ENCODE data around the gene NPLOC4.

NPLOC4 gene

GRCh38 chr17:81528384-81528650 lies 108.6 kb downstream of the NPLOC4 start:
- TF ChIP-seq, protein P1, sequence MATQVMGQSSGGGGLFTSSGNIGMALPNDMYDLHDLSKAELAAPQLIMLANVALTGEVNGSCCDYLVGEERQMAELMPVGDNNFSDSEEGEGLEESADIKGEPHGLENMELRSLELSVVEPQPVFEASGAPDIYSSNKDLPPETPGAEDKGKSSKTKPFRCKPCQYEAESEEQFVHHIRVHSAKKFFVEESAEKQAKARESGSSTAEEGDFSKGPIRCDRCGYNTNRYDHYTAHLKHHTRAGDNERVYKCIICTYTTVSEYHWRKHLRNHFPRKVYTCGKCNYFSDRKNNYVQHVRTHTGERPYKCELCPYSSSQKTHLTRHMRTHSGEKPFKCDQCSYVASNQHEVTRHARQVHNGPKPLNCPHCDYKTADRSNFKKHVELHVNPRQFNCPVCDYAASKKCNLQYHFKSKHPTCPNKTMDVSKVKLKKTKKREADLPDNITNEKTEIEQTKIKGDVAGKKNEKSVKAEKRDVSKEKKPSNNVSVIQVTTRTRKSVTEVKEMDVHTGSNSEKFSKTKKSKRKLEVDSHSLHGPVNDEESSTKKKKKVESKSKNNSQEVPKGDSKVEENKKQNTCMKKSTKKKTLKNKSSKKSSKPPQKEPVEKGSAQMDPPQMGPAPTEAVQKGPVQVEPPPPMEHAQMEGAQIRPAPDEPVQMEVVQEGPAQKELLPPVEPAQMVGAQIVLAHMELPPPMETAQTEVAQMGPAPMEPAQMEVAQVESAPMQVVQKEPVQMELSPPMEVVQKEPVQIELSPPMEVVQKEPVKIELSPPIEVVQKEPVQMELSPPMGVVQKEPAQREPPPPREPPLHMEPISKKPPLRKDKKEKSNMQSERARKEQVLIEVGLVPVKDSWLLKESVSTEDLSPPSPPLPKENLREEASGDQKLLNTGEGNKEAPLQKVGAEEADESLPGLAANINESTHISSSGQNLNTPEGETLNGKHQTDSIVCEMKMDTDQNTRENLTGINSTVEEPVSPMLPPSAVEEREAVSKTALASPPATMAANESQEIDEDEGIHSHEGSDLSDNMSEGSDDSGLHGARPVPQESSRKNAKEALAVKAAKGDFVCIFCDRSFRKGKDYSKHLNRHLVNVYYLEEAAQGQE (IDR thresholded peaks at IDR 0.05; ENCODE audit: insufficient read depth in 1 of 2, low read depth in 2 of 2, low read length in 2 of 2), result no peak
- TF ChIP-seq POLR2AphosphoS5 (IDR thresholded peaks at IDR 0.05; ENCODE audit: low read depth, low read length) (no peak), TAF1 (IDR thresholded peaks at IDR 0.05; ENCODE audit: borderline replicate concordance, insufficient read depth, low read length) (no peak), SIN3A (IDR thresholded peaks at IDR 0.05; ENCODE audit: borderline replicate concordance, insufficient read depth, low read length) (no peak), FOXP2 (optimal IDR thresholded peaks at IDR 0.05; ENCODE audit: borderline replicate concordance, extremely low read depth, extremely low read length, insufficient read depth) (no peak)

GRCh38 chr17:81527591-81528383 lies 109.1 kb downstream of the NPLOC4 start, which contains the start of gene FSCN2:
TSS of gene FSCN2 (plus strand) at chr17:81528377. CDS start at chr17:81528532, 155 bp downstream.
- TF ChIP-seq SIN3A (IDR thresholded peaks at IDR 0.05; ENCODE audit: borderline replicate concordance, insufficient read depth, low read length), result no peak
- peak; percentile 9 for TF ChIP-seq FOXP2 (optimal IDR thresholded peaks at IDR 0.05; ENCODE audit: borderline replicate concordance, extremely low read depth, extremely low read length, insufficient read depth)

GRCh38 chr17:81526662-81527571 lies 110.0 kb downstream of the NPLOC4 start:
- TF ChIP-seq POLR2AphosphoS5 (IDR thresholded peaks at IDR 0.05; ENCODE audit: low read depth, low read length), result no peak
- TF ChIP-seq, protein P1 (IDR thresholded peaks at IDR 0.05; ENCODE audit: insufficient read depth in 1 of 2, low read depth in 2 of 2, low read length in 2 of 2), result no peak
- TF ChIP-seq SIN3A (IDR thresholded peaks at IDR 0.05; ENCODE audit: borderline replicate concordance, insufficient read depth, low read length), result no peak
- TF ChIP-seq TAF1 (IDR thresholded peaks at IDR 0.05; ENCODE audit: borderline replicate concordance, insufficient read depth, low read length), result no peak
- TF ChIP-seq FOXP2 (optimal IDR thresholded peaks at IDR 0.05; ENCODE audit: borderline replicate concordance, extremely low read depth, extremely low read length, insufficient read depth), result no peak

- TF ChIP-seq TAF1 (IDR thresholded peaks at IDR 0.05; ENCODE audit: borderline replicate concordance, insufficient read depth, low read length) (no peak), FOXP2 (optimal IDR thresholded peaks at IDR 0.05; ENCODE audit: borderline replicate concordance, extremely low read depth, extremely low read length, insufficient read depth) (no peak), POLR2AphosphoS5 (IDR thresholded peaks at IDR 0.05; ENCODE audit: low read depth, low read length) (no peak), SIN3A (IDR thresholded peaks at IDR 0.05; ENCODE audit: borderline replicate concordance, insufficient read depth, low read length) (no peak)
- TF ChIP-seq, protein P1 (IDR thresholded peaks at IDR 0.05; ENCODE audit: insufficient read depth in 1 of 2, low read depth in 2 of 2, low read length in 2 of 2), result no peak
These were observed 112.1 kb downstream of the NPLOC4 start for GRCh38 chr17:81524865-81525159.

GRCh38 chr17:81524039-81524864 lies 112.7 kb downstream of the NPLOC4 start:
- TF ChIP-seq SIN3A (IDR thresholded peaks at IDR 0.05; ENCODE audit: borderline replicate concordance, insufficient read depth, low read length) (no peak), TAF1 (IDR thresholded peaks at IDR 0.05; ENCODE audit: borderline replicate concordance, insufficient read depth, low read length) (no peak), FOXP2 (optimal IDR thresholded peaks at IDR 0.05; ENCODE audit: borderline replicate concordance, extremely low read depth, extremely low read length, insufficient read depth) (no peak), POLR2AphosphoS5 (IDR thresholded peaks at IDR 0.05; ENCODE audit: low read depth, low read length) (no peak)
- TF ChIP-seq, protein P1 (IDR thresholded peaks at IDR 0.05; ENCODE audit: insufficient read depth in 1 of 2, low read depth in 2 of 2, low read length in 2 of 2), result no peak
